ENCODE results near the gene GJA5.

GRCh38 chr1:147735423-147735822 lies 25.0 kb downstream of the GJA5 start:
- no peak for TF ChIP-seq EZH2 (IDR thresholded peaks at IDR 0.05; ENCODE audit: insufficient read depth, low read length)
- TF ChIP-seq CTCF (IDR thresholded peaks at IDR 0.05; ENCODE audit: insufficient read depth, low read depth, low read length): no peak

Measured in astrocyte (in vitro differentiated cells and primary cell).